ENCODE data around the gene TMEM250.

TMEM250 gene

GRCh38 chr9:136081113-136081825, 37.4 kb downstream of the TMEM250 start:
- peak; percentile 66 for DNase-seq

GRCh38 chr9:136080716-136081112, 38.0 kb downstream of the TMEM250 start:
- no peak for DNase-seq

GRCh38 chr9:136079916-136080246, 38.8 kb downstream of the TMEM250 start:
- DNase-seq, result no peak

- peak; percentile 44 for DNase-seq
Observed at GRCh38 chr9:136079211-136079915, 39.3 kb downstream of the TMEM250 start.

- DNase-seq, result no peak
Observed at GRCh38 chr9:136078498-136079011, 40.1 kb downstream of the TMEM250 start.

GRCh38 chr9:136078024-136078423, 40.7 kb downstream of the TMEM250 start:
- no peak for DNase-seq

GRCh38 chr9:136077491-136077890, 41.2 kb downstream of the TMEM250 start:
- DNase-seq, result no peak

- no peak for DNase-seq
Observed at GRCh38 chr9:136075881-136076678, 42.6 kb downstream of the TMEM250 start.

GRCh38 chr9:136075134-136075841, 43.4 kb downstream of the TMEM250 start:
- DNase-seq, result no peak

- DNase-seq, result no peak
Observed at GRCh38 chr9:136074706-136075105, 44.0 kb downstream of the TMEM250 start.
